WTC11 (cell line): Measurements from ENCODE around the gene ANO2. TPM values are rescaled to one million over a fixed set of nuclear protein-coding genes. Genes with fewer than 3 reads are reported as not detected.

Experiments used
- ATAC-seq: fragments of 200-7000 bp; cut with Tn5 transposase; 2 replicates; pipeline ENCODE4 v1.10.0; 2021; ENCODE audit warnings: mild to moderate bottlenecking, moderate library complexity
- CTCF ChIA-PET: fragments of 300-600 bp; sonication (Branson Sonifier 250); formaldehyde crosslinking; loops from one replicate; lab custom pipeline; 2021; ENCODE audit warnings: antibody characterized with exemption; lab: Charles Lee
- POLR2A ChIA-PET: fragments of 350-600 bp; sonication (Branson Sonifier 250); formaldehyde crosslinking; loops from one replicate; lab custom pipeline; 2021; ENCODE audit warnings: antibody characterized with exemption; lab: Charles Lee
- DNase-seq: peaks from one replicate; pipeline ENCODE4 v3.0.0; 2021; ENCODE audit warnings: low spot score
- H3K27ac Mint-ChIP-seq: 2 replicates; pipeline ENCODE4 v1.8.0; 2021; ENCODE audit warnings: mixed read lengths
- H3K27me3 Mint-ChIP-seq: 2 replicates; pipeline ENCODE4 v1.8.0; 2021; ENCODE audit warnings: low read depth, mild to moderate bottlenecking, moderate library complexity, mixed read lengths
- H3K36me3 Mint-ChIP-seq: 2 replicates; pipeline ENCODE4 v1.8.0; 2021; ENCODE audit warnings: mixed read lengths
- H3K4me1 Mint-ChIP-seq: 2 replicates; pipeline ENCODE4 v1.8.0; 2022; ENCODE audit warnings: mixed read lengths
- H3K4me3 Mint-ChIP-seq: 2 replicates; pipeline ENCODE4 v1.8.0; 2021; ENCODE audit warnings: mild to moderate bottlenecking, moderate library complexity, mixed read lengths
- H3K9me3 Mint-ChIP-seq: 2 replicates; pipeline ENCODE4 v1.8.0; 2021; ENCODE audit warnings: mixed read lengths
- ARID4B ChIP-seq: sonication (generic); formaldehyde crosslinking; IDR thresholded peaks from 2 replicates; pipeline ENCODE4 v1.8.0; 2023; ENCODE audit warnings: missing genetic modification reagents, mild to moderate bottlenecking, borderline replicate concordance
- ATF6 ChIP-seq: sonication (generic); formaldehyde crosslinking; IDR thresholded peaks from 2 replicates; pipeline ENCODE4 v1.8.1; 2023; ENCODE audit warnings: mild to moderate bottlenecking, missing genetic modification reagents
- ELF4 ChIP-seq: sonication (generic); formaldehyde crosslinking; IDR thresholded peaks from 2 replicates; pipeline ENCODE4 v1.8.1; 2022; ENCODE audit warnings: low read depth, mild to moderate bottlenecking, moderate library complexity, missing genetic modification reagents
- GRHL2 ChIP-seq: fragments of 250-450 bp; sonication (Bioruptor Pico); IDR thresholded peaks from 2 replicates; pipeline ENCODE4 v1.8.0; 2022; ENCODE audit warnings: mild to moderate bottlenecking, moderate library complexity; ENCODE audit not compliant: insufficient replicate concordance, severe bottlenecking
- KAT7 ChIP-seq: sonication (generic); formaldehyde crosslinking; IDR thresholded peaks from 2 replicates; pipeline ENCODE4 v1.8.1; 2023; ENCODE audit warnings: missing genetic modification reagents, mild to moderate bottlenecking, borderline replicate concordance
- MYBL2 ChIP-seq: sonication (generic); formaldehyde crosslinking; IDR thresholded peaks from 2 replicates; pipeline ENCODE4 v1.8.1; 2023; ENCODE audit warnings: mild to moderate bottlenecking, moderate library complexity, missing genetic modification reagents
- PRRX2 ChIP-seq: fragments of 250-450 bp; sonication (Bioruptor Pico); IDR thresholded peaks from 2 replicates; pipeline ENCODE4 v1.8.0; 2021; ENCODE audit warnings: mild to moderate bottlenecking
- RORB ChIP-seq: fragments of 250-450 bp; sonication (Bioruptor Pico); IDR thresholded peaks from 2 replicates; pipeline ENCODE4 v1.9.0; 2021; ENCODE audit warnings: mild to moderate bottlenecking
- SMAD4 ChIP-seq: sonication (generic); formaldehyde crosslinking; IDR thresholded peaks from 2 replicates; pipeline ENCODE4 v1.8.0; 2022; ENCODE audit warnings: mild to moderate bottlenecking, missing genetic modification reagents
- TCF7 ChIP-seq: sonication (generic); formaldehyde crosslinking; IDR thresholded peaks from 2 replicates; pipeline ENCODE4 v1.8.0; 2022; ENCODE audit warnings: mild to moderate bottlenecking, low read depth, missing genetic modification reagents, moderate library complexity
- TEAD1 ChIP-seq: sonication (generic); formaldehyde crosslinking; IDR thresholded peaks from 2 replicates; pipeline ENCODE4 v1.8.0; 2022; ENCODE audit warnings: mild to moderate bottlenecking, missing genetic modification reagents
- TP53 ChIP-seq: sonication (generic); formaldehyde crosslinking; IDR thresholded peaks from 2 replicates; pipeline ENCODE4 v1.8.1; 2023; ENCODE audit warnings: mild to moderate bottlenecking, missing genetic modification reagents
- ZNF121 ChIP-seq: sonication (generic); formaldehyde crosslinking; IDR thresholded peaks from 2 replicates; pipeline ENCODE4 v1.8.0; 2023; ENCODE audit warnings: missing genetic modification reagents
- ZNF263 ChIP-seq: sonication (generic); formaldehyde crosslinking; IDR thresholded peaks from 2 replicates; pipeline ENCODE4 v1.8.1; 2022; ENCODE audit warnings: low read depth, mild to moderate bottlenecking, moderate library complexity, missing genetic modification reagents
- ZNF317 ChIP-seq: sonication (generic); formaldehyde crosslinking; IDR thresholded peaks from 2 replicates; pipeline ENCODE4 v1.8.1; 2023; ENCODE audit warnings: low read depth, mild to moderate bottlenecking, moderate library complexity, missing genetic modification reagents, borderline replicate concordance
- ZNF416 ChIP-seq: fragments of 250-450 bp; sonication (Bioruptor Pico); IDR thresholded peaks from 2 replicates; pipeline ENCODE4 v1.9.0; 2021; ENCODE audit warnings: mild to moderate bottlenecking, inconsistent platforms
- total RNA-seq: library from RNA; stranded (reverse); gene quantifications from 3 replicates; pipeline ENCODE4 v1.2.3, GENCODE V29; 2021
- TF ChIP-seq, protein P1 (sequence below): sonication (generic); formaldehyde crosslinking; IDR thresholded peaks from 2 replicates; pipeline ENCODE4 v1.8.1; 2022; ENCODE audit warnings: mild to moderate bottlenecking, missing genetic modification reagents, moderate library complexity, borderline replicate concordance
- TF ChIP-seq, protein P2 (sequence below): sonication (generic); formaldehyde crosslinking; conservative IDR thresholded peaks from 2 replicates; pipeline ENCODE4 v1.8.1; 2023; ENCODE audit warnings: mild to moderate bottlenecking, low read depth, missing genetic modification reagents, moderate library complexity
- TF ChIP-seq, protein P3 (sequence below): sonication (generic); formaldehyde crosslinking; IDR thresholded peaks from 2 replicates; pipeline ENCODE4 v1.8.0; 2023; ENCODE audit warnings: mild to moderate bottlenecking, missing genetic modification reagents

ANO2 gene
- total RNA-seq, 1 experiment from 2014 or later = 2.8 TPM

DNA sequence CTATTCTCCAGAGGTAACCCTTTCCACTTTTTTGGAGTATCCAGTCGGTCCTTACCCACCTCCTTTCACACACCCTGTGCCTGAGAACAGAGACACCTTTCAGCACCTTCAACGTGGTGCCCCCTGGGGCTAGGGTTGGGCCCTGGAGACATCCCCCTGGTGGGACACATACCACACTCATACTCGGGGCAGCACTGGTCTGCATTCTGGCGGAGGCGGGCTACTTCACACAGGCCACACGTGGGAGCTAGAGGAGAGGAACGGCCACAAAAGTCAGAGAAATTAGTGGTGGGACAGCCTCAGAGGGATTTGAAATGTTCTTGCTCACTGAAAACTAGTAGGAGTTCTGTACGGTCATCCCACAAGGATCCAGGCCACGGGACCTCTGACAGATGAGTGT lies 39.8 kb upstream of the ANO2 start:
- H3K36me3 Mint-ChIP-seq = no peaks in the 10 kb centered on the region
- no peak for ATAC-seq
- peaks cover 28% of the 10 kb centered on the region for H3K4me1 Mint-ChIP-seq
- TF ChIP-seq TP53 (no peak), ARID4B (CRISPR knock-in tag) (no peak), ZNF263 (CRISPR knock-in tag) (no peak), TEAD1 (no peak)
- TF ChIP-seq, all 79 proteins: peak for 0
- Mint-ChIP-seq H3K4me3 (no peak overlapping the region), H3K27me3 (no peaks in the 10 kb centered on the region; the same call in 1 of the 2 replicates), H3K27ac (no peak overlapping the region), H3K9me3 (no peaks in the 10 kb centered on the region)
- POLR2A ChIA-PET = no interaction called here
- no peak for DNase-seq
- CTCF ChIA-PET = no interaction called here

DNA sequence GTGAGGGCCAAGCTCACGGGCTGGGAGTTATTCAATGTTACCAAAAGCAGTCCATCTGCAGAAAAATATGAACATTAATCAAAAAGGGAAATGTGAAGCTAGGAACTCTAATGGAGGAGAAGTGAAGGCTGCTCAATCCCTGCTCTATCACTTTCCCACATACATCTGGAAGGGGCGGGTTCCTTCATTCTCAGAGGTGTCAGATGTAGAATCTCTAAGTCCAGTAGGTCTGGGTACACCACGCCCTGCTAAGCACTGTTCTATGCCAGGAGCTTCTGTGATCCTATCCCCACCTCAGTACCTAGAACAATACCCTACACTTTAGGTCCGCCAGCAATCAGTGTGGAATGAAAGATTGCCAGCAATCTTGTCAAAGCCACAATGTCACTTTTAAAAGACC lies 37.0 kb upstream of the ANO2 start:
- Mint-ChIP-seq H3K4me3 (no peak overlapping the region), H3K27me3 (no peaks in the 10 kb centered on the region), H3K9me3 (no peaks in the 10 kb centered on the region), H3K36me3 (no peaks in the 10 kb centered on the region), H3K27ac (no peak overlapping the region), H3K4me1 (0 out of 2 replicates have a peak, but pooled peaks cover 4% of the 10 kb centered on the region)
- DNase-seq (no peak), ATAC-seq (no peak)
- ChIA-PET CTCF (interaction anchor here (1.1 to 2.7 kb wide), 2 partner anchors 16 to 56 kb away, joined by 3 to 10 read pairs; no protein-coding TSS in a partner anchor), POLR2A (no interaction called here)
- TF ChIP-seq GRHL2 (CRISPR knock-in tag) = no peak
- TF ChIP-seq, protein P1, sequence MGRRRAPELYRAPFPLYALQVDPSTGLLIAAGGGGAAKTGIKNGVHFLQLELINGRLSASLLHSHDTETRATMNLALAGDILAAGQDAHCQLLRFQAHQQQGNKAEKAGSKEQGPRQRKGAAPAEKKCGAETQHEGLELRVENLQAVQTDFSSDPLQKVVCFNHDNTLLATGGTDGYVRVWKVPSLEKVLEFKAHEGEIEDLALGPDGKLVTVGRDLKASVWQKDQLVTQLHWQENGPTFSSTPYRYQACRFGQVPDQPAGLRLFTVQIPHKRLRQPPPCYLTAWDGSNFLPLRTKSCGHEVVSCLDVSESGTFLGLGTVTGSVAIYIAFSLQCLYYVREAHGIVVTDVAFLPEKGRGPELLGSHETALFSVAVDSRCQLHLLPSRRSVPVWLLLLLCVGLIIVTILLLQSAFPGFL (CRISPR knock-in tag) = no peak
- no peak for TF ChIP-seq KAT7 (CRISPR knock-in tag)
- TF ChIP-seq MYBL2 (CRISPR knock-in tag) = no peak
- no peak for TF ChIP-seq TP53
- TF ChIP-seq TCF7 (CRISPR knock-in tag) = no peak
- no peak for TF ChIP-seq ZNF317 (CRISPR knock-in tag)
- no peak for TF ChIP-seq ATF6 (CRISPR knock-in tag)
- TF ChIP-seq ZNF416 = no peak
- no peak for TF ChIP-seq ELF4 (CRISPR knock-in tag)
- TF ChIP-seq, protein P2, sequence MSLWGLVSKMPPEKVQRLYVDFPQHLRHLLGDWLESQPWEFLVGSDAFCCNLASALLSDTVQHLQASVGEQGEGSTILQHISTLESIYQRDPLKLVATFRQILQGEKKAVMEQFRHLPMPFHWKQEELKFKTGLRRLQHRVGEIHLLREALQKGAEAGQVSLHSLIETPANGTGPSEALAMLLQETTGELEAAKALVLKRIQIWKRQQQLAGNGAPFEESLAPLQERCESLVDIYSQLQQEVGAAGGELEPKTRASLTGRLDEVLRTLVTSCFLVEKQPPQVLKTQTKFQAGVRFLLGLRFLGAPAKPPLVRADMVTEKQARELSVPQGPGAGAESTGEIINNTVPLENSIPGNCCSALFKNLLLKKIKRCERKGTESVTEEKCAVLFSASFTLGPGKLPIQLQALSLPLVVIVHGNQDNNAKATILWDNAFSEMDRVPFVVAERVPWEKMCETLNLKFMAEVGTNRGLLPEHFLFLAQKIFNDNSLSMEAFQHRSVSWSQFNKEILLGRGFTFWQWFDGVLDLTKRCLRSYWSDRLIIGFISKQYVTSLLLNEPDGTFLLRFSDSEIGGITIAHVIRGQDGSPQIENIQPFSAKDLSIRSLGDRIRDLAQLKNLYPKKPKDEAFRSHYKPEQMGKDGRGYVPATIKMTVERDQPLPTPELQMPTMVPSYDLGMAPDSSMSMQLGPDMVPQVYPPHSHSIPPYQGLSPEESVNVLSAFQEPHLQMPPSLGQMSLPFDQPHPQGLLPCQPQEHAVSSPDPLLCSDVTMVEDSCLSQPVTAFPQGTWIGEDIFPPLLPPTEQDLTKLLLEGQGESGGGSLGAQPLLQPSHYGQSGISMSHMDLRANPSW (CRISPR knock-in tag) = no peak
- no peak for TF ChIP-seq SMAD4 (CRISPR knock-in tag)
- TF ChIP-seq, protein P3, sequence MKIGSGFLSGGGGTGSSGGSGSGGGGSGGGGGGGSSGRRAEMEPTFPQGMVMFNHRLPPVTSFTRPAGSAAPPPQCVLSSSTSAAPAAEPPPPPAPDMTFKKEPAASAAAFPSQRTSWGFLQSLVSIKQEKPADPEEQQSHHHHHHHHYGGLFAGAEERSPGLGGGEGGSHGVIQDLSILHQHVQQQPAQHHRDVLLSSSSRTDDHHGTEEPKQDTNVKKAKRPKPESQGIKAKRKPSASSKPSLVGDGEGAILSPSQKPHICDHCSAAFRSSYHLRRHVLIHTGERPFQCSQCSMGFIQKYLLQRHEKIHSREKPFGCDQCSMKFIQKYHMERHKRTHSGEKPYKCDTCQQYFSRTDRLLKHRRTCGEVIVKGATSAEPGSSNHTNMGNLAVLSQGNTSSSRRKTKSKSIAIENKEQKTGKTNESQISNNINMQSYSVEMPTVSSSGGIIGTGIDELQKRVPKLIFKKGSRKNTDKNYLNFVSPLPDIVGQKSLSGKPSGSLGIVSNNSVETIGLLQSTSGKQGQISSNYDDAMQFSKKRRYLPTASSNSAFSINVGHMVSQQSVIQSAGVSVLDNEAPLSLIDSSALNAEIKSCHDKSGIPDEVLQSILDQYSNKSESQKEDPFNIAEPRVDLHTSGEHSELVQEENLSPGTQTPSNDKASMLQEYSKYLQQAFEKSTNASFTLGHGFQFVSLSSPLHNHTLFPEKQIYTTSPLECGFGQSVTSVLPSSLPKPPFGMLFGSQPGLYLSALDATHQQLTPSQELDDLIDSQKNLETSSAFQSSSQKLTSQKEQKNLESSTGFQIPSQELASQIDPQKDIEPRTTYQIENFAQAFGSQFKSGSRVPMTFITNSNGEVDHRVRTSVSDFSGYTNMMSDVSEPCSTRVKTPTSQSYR (CRISPR knock-in tag) = no peak
- TF ChIP-seq ZNF121 (CRISPR knock-in tag) = no peak
- no peak for TF ChIP-seq PRRX2
- TF ChIP-seq RORB (CRISPR knock-in tag) = no peak
